Measurements from ENCODE around the gene GPR55.
A peak's percentile ranks its signal among the peaks of the same experiment; 100 is the strongest.

GPR55 gene

GRCh38 chr2:230913406-230914143, 11.5 kb downstream of the GPR55 start:
- DNase-seq = peak; percentile 82 to 93 (median 91)
- Histone ChIP-seq H3K27ac (ENCODE audit: insufficient read depth in 1 of 2, low read depth in 1 of 2, low read length in 2 of 2, poor library complexity in 1 of 2, severe bottlenecking in 2 of 2) (no peak overlapping the region), H3K27me3 (replicated peaks in 2 of 5; ENCODE audit: control insufficient read depth in 4 of 5, insufficient read depth in 5 of 5, low read length in 4 of 5) (no peaks in the 10 kb centered on the region), H3K4me3 (ENCODE audit: control insufficient read depth in 1 of 7, extremely low read depth in 1 of 7, insufficient read depth in 4 of 7, low read depth in 2 of 7, low read length in 6 of 7) (no peak overlapping the region), H3K4me1 (ENCODE audit: control extremely low read depth in 1 of 4, control insufficient read depth in 4 of 4, insufficient read depth in 4 of 4, low read length in 3 of 4) (peaks cover 0 to 18% (median 8%) of the 10 kb centered on the region in 4 experiments), H3K36me3 (ENCODE audit: control insufficient read depth in 4 of 4, insufficient read depth in 4 of 4, low read length in 3 of 4) (no peaks in the 10 kb centered on the region), H3K9me3 (ENCODE audit: control extremely low read depth in 1 of 5, control insufficient read depth in 4 of 5, insufficient read depth in 2 of 5, low read depth in 1 of 5, low read length in 4 of 5) (no peaks in the 10 kb centered on the region)
- ChIA-PET CTCF (interaction anchor here (0.7 to 3.5 kb wide), 25 partner anchors 9 to 94 kb away, joined by 3 to 38 read pairs (median 4); partner anchors contain the start of genes GPR55 and ITM2C), POLR2A (interaction anchor here (0.7 kb wide), 1 partner anchor 85 kb away, joined by 3 read pairs; no protein-coding TSS in a partner anchor)
- 68% methylated on average over 4 of the region's 5 CpGs for WGBS (ENCODE audit: insufficient coverage)

DNA sequence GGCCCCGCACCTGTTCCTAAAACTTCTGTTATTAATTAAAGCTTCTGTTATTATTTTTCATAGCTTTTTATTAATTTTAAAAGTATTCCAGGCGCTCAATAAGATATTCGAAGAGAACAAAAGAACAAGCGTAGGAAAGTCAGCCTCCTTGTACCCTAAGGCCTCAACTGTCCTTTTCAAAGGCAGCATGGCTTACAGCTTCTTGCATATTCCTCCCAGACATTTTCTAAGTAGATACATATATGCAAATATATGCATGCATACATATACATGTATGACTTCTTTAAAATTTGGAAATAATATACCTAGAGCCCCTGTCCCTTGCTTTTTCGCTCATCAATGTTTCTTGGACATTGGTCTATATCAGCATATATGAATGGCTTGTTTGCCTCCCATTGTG, 12.3 kb downstream of the GPR55 start:
- CTCF ChIA-PET = interaction anchor here (0.7 to 3.5 kb wide), 28 partner anchors 9 to 98 kb away, joined by 3 to 38 read pairs (median 5); partner anchors contain the start of genes GPR55 and ITM2C
- H3K4me3 ChIP-seq (ENCODE audit: control insufficient read depth in 1 of 7, extremely low read depth in 1 of 7, insufficient read depth in 4 of 7, low read depth in 2 of 7, low read length in 6 of 7) = no peak overlapping the region
- no peak for DNase-seq
- no peak overlapping the region for H3K27ac ChIP-seq (ENCODE audit: insufficient read depth in 1 of 2, low read depth in 1 of 2, low read length in 2 of 2, poor library complexity in 1 of 2, severe bottlenecking in 2 of 2)
- no peaks in the 10 kb centered on the region for H3K27me3 ChIP-seq (replicated peaks in 2 of 5; ENCODE audit: control insufficient read depth in 4 of 5, insufficient read depth in 5 of 5, low read length in 4 of 5)
- H3K9me3 ChIP-seq (ENCODE audit: control extremely low read depth in 1 of 5, control insufficient read depth in 4 of 5, insufficient read depth in 2 of 5, low read depth in 1 of 5, low read length in 4 of 5) = no peaks in the 10 kb centered on the region
- H3K4me1 ChIP-seq (ENCODE audit: control extremely low read depth in 1 of 4, control insufficient read depth in 4 of 4, insufficient read depth in 4 of 4, low read length in 3 of 4) = peaks cover 0 to 18% (median 8%) of the 10 kb centered on the region in 4 experiments
- 100% methylated on average over 1 of the region's 5 CpGs for WGBS (ENCODE audit: insufficient coverage)
- POLR2A ChIA-PET = no interaction called here
- H3K36me3 ChIP-seq (ENCODE audit: control insufficient read depth in 4 of 4, insufficient read depth in 4 of 4, low read length in 3 of 4) = no peaks in the 10 kb centered on the region

DNA sequence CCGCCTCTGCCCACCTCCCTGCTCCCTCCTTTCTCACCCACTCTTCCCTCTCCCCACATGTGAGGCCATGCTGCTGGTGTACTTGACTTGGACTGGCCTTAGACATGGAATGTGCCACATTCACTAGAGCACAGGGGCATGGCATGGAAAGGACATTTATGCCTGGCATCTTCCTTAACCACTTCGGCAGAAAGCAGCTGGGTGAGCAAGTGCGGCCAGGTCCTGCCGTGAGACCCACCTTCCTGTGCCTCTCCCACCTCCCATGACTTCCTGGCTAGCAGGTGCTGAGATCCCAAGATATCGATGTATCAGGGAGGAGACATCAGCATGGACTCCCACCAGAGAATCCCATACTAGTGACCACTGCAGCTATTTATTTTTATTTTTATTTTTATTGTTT, 13.0 kb downstream of the GPR55 start:
- Histone ChIP-seq H3K27ac (ENCODE audit: insufficient read depth in 1 of 2, low read depth in 1 of 2, low read length in 2 of 2, poor library complexity in 1 of 2, severe bottlenecking in 2 of 2) (no peak overlapping the region), H3K9me3 (ENCODE audit: control extremely low read depth in 1 of 5, control insufficient read depth in 4 of 5, insufficient read depth in 2 of 5, low read depth in 1 of 5, low read length in 4 of 5) (no peaks in the 10 kb centered on the region), H3K4me3 (ENCODE audit: control insufficient read depth in 1 of 7, extremely low read depth in 1 of 7, insufficient read depth in 4 of 7, low read depth in 2 of 7, low read length in 6 of 7) (no peak overlapping the region), H3K4me1 (ENCODE audit: control extremely low read depth in 1 of 4, control insufficient read depth in 4 of 4, insufficient read depth in 4 of 4, low read length in 3 of 4) (peaks cover 0 to 18% (median 8%) of the 10 kb centered on the region in 4 experiments), H3K36me3 (ENCODE audit: control insufficient read depth in 4 of 4, insufficient read depth in 4 of 4, low read length in 3 of 4) (no peaks in the 10 kb centered on the region), H3K27me3 (replicated peaks in 2 of 5; ENCODE audit: control insufficient read depth in 4 of 5, insufficient read depth in 5 of 5, low read length in 4 of 5) (no peaks in the 10 kb centered on the region)
- 98% methylated on average over 5 of the region's 5 CpGs for WGBS (ENCODE audit: insufficient coverage)
- CTCF ChIA-PET = interaction anchor here (0.9 to 3.5 kb wide), 20 partner anchors 8 to 98 kb away, joined by 3 to 38 read pairs (median 6); partner anchors contain the start of gene GPR55
- no peak for DNase-seq
- POLR2A ChIA-PET = no interaction called here

DNA sequence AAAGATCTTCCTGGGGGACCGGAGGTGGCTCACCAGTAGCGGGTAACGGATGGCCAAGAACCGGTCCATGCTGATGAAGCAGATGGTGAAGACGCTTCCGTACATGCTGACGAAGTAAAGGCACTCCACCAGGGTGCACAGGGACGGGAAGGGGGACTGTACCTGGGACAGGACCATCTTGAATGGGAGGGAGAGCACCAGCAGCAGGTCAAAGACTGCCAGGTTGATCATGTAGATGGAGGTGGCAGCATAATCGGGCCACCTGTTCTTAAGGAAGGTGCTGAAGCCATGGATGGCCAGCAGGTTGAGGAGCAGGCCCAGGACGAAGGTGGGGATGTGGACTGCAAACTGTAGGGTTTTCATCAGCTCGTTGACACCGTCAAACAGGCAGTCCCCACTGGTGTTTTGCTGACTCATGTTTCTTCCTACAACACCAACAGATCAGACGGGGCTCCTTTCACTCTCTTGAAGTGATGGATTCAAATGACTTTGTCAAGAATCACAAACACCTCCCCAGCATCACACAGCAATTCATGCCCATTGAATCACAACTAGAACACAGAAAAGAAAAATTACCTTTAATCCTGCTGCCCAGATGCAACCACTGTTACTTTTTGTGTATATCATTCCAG, 14.4 kb downstream of the GPR55 start:
- Histone ChIP-seq H3K4me1 (ENCODE audit: control extremely low read depth in 1 of 4, control insufficient read depth in 4 of 4, insufficient read depth in 4 of 4, low read length in 3 of 4) (peaks cover 0 to 18% (median 8%) of the 10 kb centered on the region in 4 experiments), H3K9me3 (ENCODE audit: control extremely low read depth in 1 of 5, control insufficient read depth in 4 of 5, insufficient read depth in 2 of 5, low read depth in 1 of 5, low read length in 4 of 5) (no peaks in the 10 kb centered on the region), H3K27ac (ENCODE audit: insufficient read depth in 1 of 2, low read depth in 1 of 2, low read length in 2 of 2, poor library complexity in 1 of 2, severe bottlenecking in 2 of 2) (no peak overlapping the region), H3K4me3 (ENCODE audit: control insufficient read depth in 1 of 7, extremely low read depth in 1 of 7, insufficient read depth in 4 of 7, low read depth in 2 of 7, low read length in 6 of 7) (no peak overlapping the region), H3K36me3 (ENCODE audit: control insufficient read depth in 4 of 4, insufficient read depth in 4 of 4, low read length in 3 of 4) (no peaks in the 10 kb centered on the region), H3K27me3 (replicated peaks in 2 of 5; ENCODE audit: control insufficient read depth in 4 of 5, insufficient read depth in 5 of 5, low read length in 4 of 5) (no peaks in the 10 kb centered on the region)
- 75% methylated on average over 12 of the region's 13 CpGs for WGBS (ENCODE audit: insufficient coverage)
- CTCF ChIA-PET = interaction anchor here (0.9 to 2.3 kb wide), 6 partner anchors 20 to 88 kb away, joined by 3 to 8 read pairs (median 4); no protein-coding TSS in a partner anchor
- POLR2A ChIA-PET = no interaction called here
- peak; percentile 13 to 62 (median 57) for DNase-seq

DNA sequence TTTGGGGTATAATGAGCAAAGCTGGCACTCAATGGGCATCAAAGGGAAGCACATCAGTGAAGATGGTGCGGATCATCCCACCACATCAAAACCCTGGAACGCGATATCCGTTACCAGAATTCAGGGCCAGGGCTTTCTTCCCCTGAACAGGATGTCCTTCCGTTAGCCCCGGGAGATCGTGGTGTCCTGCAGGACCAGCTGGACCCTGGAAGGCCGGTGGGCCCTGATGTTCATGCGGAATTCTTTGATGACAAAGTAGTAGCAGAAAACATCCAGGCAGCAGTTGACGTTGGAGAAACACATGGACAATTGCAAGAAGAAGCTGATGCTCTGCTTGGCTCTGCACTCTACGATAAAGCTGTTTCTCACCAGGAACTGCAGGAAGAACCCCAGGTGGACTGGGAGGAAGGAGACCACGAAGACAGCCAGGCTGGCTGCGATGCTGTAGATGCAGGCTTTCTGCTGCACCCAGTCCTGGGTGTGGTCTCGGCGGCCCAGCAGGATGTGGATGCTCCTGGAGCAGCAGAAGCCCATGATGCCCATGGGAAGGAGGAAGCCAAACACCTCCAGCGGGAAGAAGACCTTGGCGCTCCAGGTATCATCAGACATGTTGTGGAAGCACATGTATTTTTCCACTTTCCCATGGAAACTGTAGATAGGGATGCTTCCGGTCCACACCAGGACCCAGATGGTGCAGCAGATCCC, 15.0 kb downstream of the GPR55 start:
- CTCF ChIA-PET = interaction anchor here (1.1 to 2.3 kb wide), 3 partner anchors 19 to 88 kb away, joined by 3 to 5 read pairs (median 3); no protein-coding TSS in a partner anchor
- WGBS (ENCODE audit: insufficient coverage) = over 99% methylated on average over 16 of the region's 18 CpGs

DNA sequence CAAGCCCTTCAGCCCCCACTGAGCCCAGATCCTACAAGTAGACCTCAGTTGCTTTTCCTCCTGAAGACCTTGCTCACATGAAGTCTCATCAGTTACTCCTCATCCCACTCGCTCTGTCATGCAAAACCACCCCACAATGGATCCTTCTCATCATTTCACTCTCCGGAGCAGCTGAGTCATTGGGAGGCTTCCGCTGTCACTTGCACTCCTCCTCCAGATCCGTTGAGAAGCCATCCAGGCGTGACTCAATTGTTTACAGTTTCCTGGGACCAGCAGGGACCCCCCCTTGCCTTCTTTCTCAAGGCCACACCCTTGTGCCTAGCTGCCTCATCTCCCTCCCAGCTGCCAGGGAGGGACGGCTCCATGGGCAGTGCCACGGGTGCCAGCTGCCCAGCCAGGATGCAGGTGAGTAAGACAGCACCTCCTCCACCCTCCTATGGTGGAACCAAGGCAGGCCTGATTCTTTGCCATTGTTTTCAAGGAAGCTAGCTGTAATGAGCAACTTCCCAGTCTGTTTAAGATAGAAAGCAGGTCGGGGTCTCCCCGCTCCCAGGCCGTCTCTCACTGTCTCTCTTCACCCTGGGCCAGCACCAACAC, 16.3 kb downstream of the GPR55 start:
- Histone ChIP-seq H3K4me1 (ENCODE audit: control extremely low read depth in 1 of 4, control insufficient read depth in 4 of 4, insufficient read depth in 4 of 4, low read length in 3 of 4) (peaks cover 0 to 13% (median 5%) of the 10 kb centered on the region in 4 experiments), H3K27me3 (replicated peaks in 2 of 5; ENCODE audit: control insufficient read depth in 4 of 5, insufficient read depth in 5 of 5, low read length in 4 of 5) (no peaks in the 10 kb centered on the region), H3K27ac (ENCODE audit: insufficient read depth in 1 of 2, low read depth in 1 of 2, low read length in 2 of 2, poor library complexity in 1 of 2, severe bottlenecking in 2 of 2) (no peak overlapping the region), H3K4me3 (ENCODE audit: control insufficient read depth in 1 of 7, extremely low read depth in 1 of 7, insufficient read depth in 4 of 7, low read depth in 2 of 7, low read length in 6 of 7) (no peak overlapping the region), H3K36me3 (ENCODE audit: control insufficient read depth in 4 of 4, insufficient read depth in 4 of 4, low read length in 3 of 4) (no peaks in the 10 kb centered on the region), H3K9me3 (ENCODE audit: control extremely low read depth in 1 of 5, control insufficient read depth in 4 of 5, insufficient read depth in 2 of 5, low read depth in 1 of 5, low read length in 4 of 5) (no peaks in the 10 kb centered on the region)
- ChIA-PET CTCF (interaction anchor here (0.6 to 1.8 kb wide), 7 partner anchors 13 to 97 kb away, joined by 3 to 5 read pairs (median 3); no protein-coding TSS in a partner anchor), POLR2A (no interaction called here)
- DNase-seq = no peak
- WGBS (ENCODE audit: insufficient coverage) = 94% methylated on average over 7 of the region's 10 CpGs

More for the DNA sequence above, 15.0 kb downstream of the GPR55 start:
- Histone ChIP-seq H3K9me3 (ENCODE audit: control extremely low read depth in 1 of 5, control insufficient read depth in 4 of 5, insufficient read depth in 2 of 5, low read depth in 1 of 5, low read length in 4 of 5) (no peaks in the 10 kb centered on the region), H3K4me3 (ENCODE audit: control insufficient read depth in 1 of 7, extremely low read depth in 1 of 7, insufficient read depth in 4 of 7, low read depth in 2 of 7, low read length in 6 of 7) (no peak overlapping the region), H3K36me3 (ENCODE audit: control insufficient read depth in 4 of 4, insufficient read depth in 4 of 4, low read length in 3 of 4) (no peaks in the 10 kb centered on the region), H3K27me3 (replicated peaks in 2 of 5; ENCODE audit: control insufficient read depth in 4 of 5, insufficient read depth in 5 of 5, low read length in 4 of 5) (no peaks in the 10 kb centered on the region), H3K27ac (ENCODE audit: insufficient read depth in 1 of 2, low read depth in 1 of 2, low read length in 2 of 2, poor library complexity in 1 of 2, severe bottlenecking in 2 of 2) (no peak overlapping the region), H3K4me1 (ENCODE audit: control extremely low read depth in 1 of 4, control insufficient read depth in 4 of 4, insufficient read depth in 4 of 4, low read length in 3 of 4) (peaks cover 0 to 18% (median 8%) of the 10 kb centered on the region in 4 experiments)
- POLR2A ChIA-PET = no interaction called here
- no peak for DNase-seq
